H1 (cell line): Measurements from ENCODE around the gene CACNB2. TPM values are rescaled to one million over a fixed set of nuclear protein-coding genes. Genes with fewer than 3 reads are reported as not detected.

ENCODE experiments used
- CTCF ChIA-PET: fragments of 300-600 bp; sonication (Branson Sonifier 250); formaldehyde crosslinking; loops from one replicate; lab custom pipeline; 2021; ENCODE audit not compliant: partially characterized antibody; lab: Charles Lee
- POLR2A ChIA-PET: fragments of 300-600 bp; sonication (Branson Sonifier 250); formaldehyde crosslinking; loops from one replicate; lab custom pipeline; 2021; ENCODE audit warnings: inconsistent platforms; ENCODE audit not compliant: partially characterized antibody; lab: Charles Lee
- DNase-seq, 2 experiments: peaks; one replicate each; pipeline versions ENCODE4 v3.0.0 to v3.0.0-alpha.2; 2010 to 2022; ENCODE audit warnings: low spot score in 2 of 2, low read depth in 1 of 2, mixed read lengths in 1 of 2
- FAIRE-seq: peaks from 2 replicates; lab custom pipeline; 2011; peaks lifted over from hg19 to GRCh38; lab: Jason Lieb, UNC
- H2AFZ ChIP-seq: 2 replicates; pipeline ENCODE4 v1.8.1; 2012; ENCODE audit warnings: low read length, inconsistent platforms
- H2AK5ac ChIP-seq: 2 replicates; pipeline ENCODE4 v1.6.1; 2013; ENCODE audit warnings: low read depth, low read length
- H2BK120ac ChIP-seq: replicated peaks from 2 replicates; pipeline ENCODE3; 2013; ENCODE audit warnings: low read depth, low read length, inconsistent platforms
- H2BK12ac ChIP-seq: 2 replicates; pipeline ENCODE4 v1.6.1; 2013; ENCODE audit warnings: low read depth, low read length
- H2BK15ac ChIP-seq: 2 replicates; pipeline ENCODE4 v1.6.1; 2013; ENCODE audit warnings: low read length
- H2BK20ac ChIP-seq: 2 replicates; pipeline ENCODE4 v1.6.1; 2013; ENCODE audit warnings: low read length
- H2BK5ac ChIP-seq: 2 replicates; pipeline ENCODE4 v1.6.1; 2013; ENCODE audit warnings: low read depth, low read length
- H3K14ac ChIP-seq: 2 replicates; pipeline ENCODE4 v1.6.1; 2013; ENCODE audit warnings: inconsistent platforms; ENCODE audit not compliant: insufficient read length
- H3K18ac ChIP-seq: 2 replicates; pipeline ENCODE4 v1.6.1; 2013; ENCODE audit warnings: low read length; ENCODE audit errors: extremely low read depth
- H3K23ac ChIP-seq: 2 replicates; pipeline ENCODE4 v1.6.1; 2013; ENCODE audit warnings: inconsistent platforms; ENCODE audit not compliant: insufficient read length
- H3K23me2 ChIP-seq: 2 replicates; pipeline ENCODE4 v1.6.1; 2013; ENCODE audit warnings: low read depth, low read length
- H3K27ac ChIP-seq: 2 replicates; pipeline ENCODE4 v1.6.1; 2011; ENCODE audit warnings: low read depth, low read length, inconsistent platforms
- H3K27me3 ChIP-seq, 4 experiments: replicated peaks in 1 of 4; 1 replicate in 1 of 4; 2 replicates in 3 of 4; pipeline versions ENCODE4 v1.6.1 to v1.8.1; 2011 to 2013; ENCODE audit warnings: low read length in 3 of 4, mild to moderate bottlenecking in 3 of 4, inconsistent platforms in 2 of 4, mixed read lengths in 2 of 4, moderate library complexity in 1 of 4; ENCODE audit not compliant: control insufficient read depth in 3 of 4, insufficient read depth in 3 of 4; ENCODE audit errors: extremely low read depth in 1 of 4
- H3K36me3 ChIP-seq, 4 experiments: 2 replicates each; pipeline versions ENCODE4 v1.6.1 to v1.8.1; 2011 to 2013; ENCODE audit warnings: mild to moderate bottlenecking in 4 of 4, low read length in 3 of 4, moderate library complexity in 2 of 4, control low read depth in 1 of 4, inconsistent platforms in 1 of 4; ENCODE audit not compliant: insufficient read depth in 4 of 4, control insufficient read depth in 2 of 4
- H3K4ac ChIP-seq: replicated peaks from 2 replicates; pipeline ENCODE3; 2013; ENCODE audit warnings: low read length, low read depth, mixed read lengths, inconsistent platforms; ENCODE audit not compliant: insufficient read length
- H3K4me1 ChIP-seq, 4 experiments: replicated peaks in 1 of 4; 1 replicate in 1 of 4; 2 replicates in 3 of 4; pipeline versions ENCODE4 v1.6.1 to v1.8.1; 2011 to 2013; ENCODE audit warnings: low read length in 3 of 4, inconsistent platforms in 2 of 4, mixed read lengths in 1 of 4; ENCODE audit not compliant: insufficient read depth in 4 of 4, control insufficient read depth in 3 of 4
- H3K4me2 ChIP-seq, 2 experiments: 2 replicates each; pipeline versions ENCODE4 v1.6.1 to v1.8.1; 2011 to 2013; ENCODE audit warnings: low read depth in 2 of 2, low read length in 2 of 2, control low read depth in 1 of 2, inconsistent platforms in 1 of 2, mild to moderate bottlenecking in 1 of 2; ENCODE audit not compliant: insufficient read depth in 1 of 2
- H3K4me3 ChIP-seq, 4 experiments: fragments of 200-600, 300-600 bp in 1 of 4; sonication (generic), shearing (Covaris generic), sonication (Bioruptor Twin) in 1 of 4; 2 replicates each; pipeline versions ENCODE4 v1.5.1 to v1.8.1; 2011 to 2016; ENCODE audit warnings: low read length in 4 of 4, low read depth in 3 of 4, control low read depth in 2 of 4, inconsistent platforms in 2 of 4, mild to moderate bottlenecking in 2 of 4, mixed read lengths in 1 of 4, moderate library complexity in 1 of 4; ENCODE audit not compliant: insufficient read depth in 2 of 4; ENCODE audit errors: extremely low read depth in 1 of 4
- H3K56ac ChIP-seq: replicated peaks from 2 replicates; pipeline ENCODE3; 2013; ENCODE audit warnings: low read depth, mild to moderate bottlenecking, mixed read lengths, low read length, inconsistent platforms; ENCODE audit not compliant: insufficient read length
- H3K79me1 ChIP-seq: 2 replicates; pipeline ENCODE4 v1.6.1; 2013; ENCODE audit warnings: low read depth, low read length, control low read depth
- H3K79me2 ChIP-seq, 2 experiments: 2 replicates each; pipeline versions ENCODE4 v1.6.1 to v1.8.1; 2012 to 2013; ENCODE audit warnings: low read length in 2 of 2, mild to moderate bottlenecking in 2 of 2, inconsistent platforms in 1 of 2; ENCODE audit not compliant: insufficient read depth in 2 of 2, control insufficient read depth in 1 of 2
- H3K9ac ChIP-seq, 4 experiments: replicated peaks in 1 of 4; 1 replicate in 1 of 4; 2 replicates in 3 of 4; pipeline versions ENCODE4 v1.6.1 to v1.8.1; 2011 to 2013; ENCODE audit warnings: low read depth in 3 of 4, low read length in 3 of 4, control low read depth in 2 of 4, mild to moderate bottlenecking in 2 of 4, moderate library complexity in 2 of 4, inconsistent platforms in 1 of 4; ENCODE audit errors: extremely low read depth in 1 of 4
- H3K9me3 ChIP-seq, 2 experiments: 2 replicates each; pipeline versions ENCODE4 v1.6.1 to v1.8.1; 2012 to 2013; ENCODE audit warnings: mild to moderate bottlenecking in 2 of 2, moderate library complexity in 2 of 2, control low read depth in 1 of 2, inconsistent platforms in 1 of 2, low read depth in 1 of 2, low read length in 1 of 2, mixed read lengths in 1 of 2; ENCODE audit not compliant: insufficient read depth in 2 of 2
- H4K20me1 ChIP-seq, 2 experiments: replicated peaks in 1 of 2; 2 replicates each; pipeline versions ENCODE3 to v1.8.1; 2011 to 2013; ENCODE audit warnings: inconsistent platforms in 2 of 2, low read length in 2 of 2, mild to moderate bottlenecking in 1 of 2; ENCODE audit not compliant: insufficient read depth in 2 of 2, control insufficient read depth in 1 of 2
- H4K5ac ChIP-seq: 2 replicates; pipeline ENCODE4 v1.6.1; 2013; ENCODE audit warnings: low read length, low read depth, mixed read lengths, inconsistent platforms; ENCODE audit not compliant: insufficient read length
- H4K8ac ChIP-seq: 2 replicates; pipeline ENCODE4 v1.8.0; 2013; ENCODE audit warnings: mild to moderate bottlenecking, moderate library complexity, low read length, inconsistent platforms; ENCODE audit not compliant: insufficient read depth; ENCODE audit errors: extremely low read depth
- H4K91ac ChIP-seq: replicated peaks from 2 replicates; pipeline ENCODE3; 2013; ENCODE audit warnings: low read length, mixed read lengths, inconsistent platforms; ENCODE audit not compliant: insufficient read length
- CBX5 ChIP-seq: fragments of 300-800, 300-1000 bp; sonication (generic); IDR thresholded peaks from 2 replicates; pipeline ENCODE4 v1.7.1; 2016; ENCODE audit warnings: antibody characterized with exemption, low read length, low read depth
- CREB1 ChIP-seq: IDR thresholded peaks from 2 replicates; pipeline ENCODE4 v1.6.1; 2012; ENCODE audit warnings: inconsistent platforms
- GABPA ChIP-seq: IDR thresholded peaks from 2 replicates; pipeline ENCODE4 v1.6.1; 2011; ENCODE audit warnings: mild to moderate bottlenecking, low read length, moderate library complexity, borderline replicate concordance; ENCODE audit not compliant: insufficient read depth
- HDAC2 ChIP-seq, 2 experiments: fragments of 300-600 bp in 1 of 2; sonication (generic) in 1 of 2; IDR thresholded peaks; 2 replicates each; pipeline ENCODE4 v1.6.1; 2011 to 2012; ENCODE audit warnings: low read depth in 2 of 2, low read length in 2 of 2, mild to moderate bottlenecking in 2 of 2, moderate library complexity in 2 of 2, borderline replicate concordance in 1 of 2, inconsistent platforms in 1 of 2
- NRF1 ChIP-seq: IDR thresholded peaks from 2 replicates; pipeline ENCODE4 v1.6.1; 2011; ENCODE audit warnings: mild to moderate bottlenecking, low read depth, low read length, improper control_type of control experiment
- POLR2A ChIP-seq, 2 experiments: IDR thresholded peaks; 1 replicate in 1 of 2; 2 replicates in 1 of 2; pipeline ENCODE4 v1.6.1; 2011; ENCODE audit warnings: low read depth in 2 of 2, low read length in 2 of 2, mild to moderate bottlenecking in 2 of 2; ENCODE audit errors: control extremely low read depth in 1 of 2
- RAD21 ChIP-seq, 2 experiments: IDR thresholded peaks in 1 of 2; conservative IDR thresholded peaks in 1 of 2; 2 replicates each; pipeline ENCODE4 v1.6.1; 2011; ENCODE audit warnings: low read depth in 2 of 2, low read length in 2 of 2, improper control_type of control experiment in 1 of 2, inconsistent platforms in 1 of 2, mild to moderate bottlenecking in 1 of 2, moderate library complexity in 1 of 2
- RBBP5 ChIP-seq: IDR thresholded peaks from 2 replicates; pipeline ENCODE4 v1.7.1; 2012; ENCODE audit warnings: low read depth, mild to moderate bottlenecking, inconsistent platforms, low read length, moderate library complexity, borderline replicate concordance
- RNF2 ChIP-seq: fragments of 200-900, 300-1000 bp; sonication (generic); IDR thresholded peaks from 2 replicates; pipeline ENCODE4 v1.7.1; 2016; ENCODE audit warnings: borderline replicate concordance, low read depth, mild to moderate bottlenecking, antibody characterized with exemption, low read length; ENCODE audit not compliant: poor library complexity, severe bottlenecking; ENCODE audit errors: missing control alignments
- RXRA ChIP-seq: IDR thresholded peaks from 2 replicates; pipeline ENCODE4 v1.6.1; 2011; ENCODE audit warnings: low read depth, mild to moderate bottlenecking, low read length, moderate library complexity; ENCODE audit not compliant: insufficient read depth
- SAP30 ChIP-seq: fragments of 300-600 bp; sonication (generic); IDR thresholded peaks from 2 replicates; pipeline ENCODE4 v1.7.1; 2012; ENCODE audit warnings: low read length, moderate library complexity, mild to moderate bottlenecking, inconsistent platforms; ENCODE audit not compliant: insufficient read depth, insufficient replicate concordance
- SUZ12 ChIP-seq: fragments of 200-600 bp; sonication (generic); IDR thresholded peaks from 2 replicates; pipeline ENCODE4 v1.6.1; 2012; ENCODE audit warnings: mild to moderate bottlenecking, inconsistent platforms, low read length, moderate library complexity, mixed read lengths
- WGBS, 2 experiments: shearing (Covaris generic) in 1 of 2; methylation state at CpG; one replicate each; pipeline versions ENCODE4 v1.1.6 to v1.1.7; 2013 to 2015; ENCODE audit warnings: low lambda C conversion rate in 2 of 2, mixed read lengths in 2 of 2, inconsistent platforms in 1 of 2, low coverage in 1 of 2, missing lambda C conversion rate in 1 of 2; ENCODE audit not compliant: insufficient replicate concordance in 2 of 2, insufficient coverage in 1 of 2, insufficient read length in 1 of 2; ENCODE audit errors: extremely low coverage in 1 of 2, missing lambda C conversion rate in 1 of 2; 5-methylcytosine and 5-hydroxymethylcytosine counted together
- polyA plus RNA-seq, 7 experiments: library from polyadenylated mRNA; depleted of rRNA in 3 of 7; stranded (reverse) in 5 of 7; unstranded in 2 of 7; fragments of >200 nt in 5 of 7; fragments of 200-250 nt in 2 of 7; gene quantifications; 1 replicate in 5 of 7; 2 replicates in 1 of 7; 4 replicates in 1 of 7; pipeline versions ENCODE4 v1.2.1 to v1.2.3, GENCODE V29; 2011 to 2013; ENCODE audit warnings: missing spikeins in 2 of 7, mixed read lengths in 2 of 7
- total RNA-seq: library from RNA; stranded (reverse); fragmentation: NEBNext Ultra II Directional; extraction: Animal tissue kit (Norgen Biotek cat#: 25700); gene quantifications from 2 replicates; pipeline ENCODE4 v1.2.1, GENCODE V29; 2021

CACNB2 gene
- total and polyA plus RNA-seq, 2 of the 8 experiments (the other 6 are each of a cell fraction or from before 2014, with no cell fraction given), result 2.4 to 3.2 TPM

DNA sequence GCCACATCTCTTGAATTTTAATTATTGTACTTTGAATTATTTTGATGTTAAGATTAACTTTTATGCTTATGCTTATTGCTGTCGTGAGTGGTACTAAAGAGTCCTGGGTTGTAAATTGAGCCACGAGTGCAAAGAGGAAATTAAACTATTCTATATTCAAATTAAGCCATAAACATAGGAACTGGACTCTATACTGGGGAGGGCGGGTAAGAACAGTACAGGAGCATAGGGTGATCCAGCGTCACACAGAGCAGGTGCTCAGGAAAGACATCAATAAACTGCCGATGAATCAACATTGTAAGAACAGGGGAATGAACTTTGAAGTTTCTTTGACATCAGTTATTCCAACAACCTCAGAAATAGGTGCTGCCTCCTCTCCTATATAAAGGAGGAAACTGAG, 219.6 kb downstream of the CACNB2 start:
- H3K27me3 ChIP-seq, result no peaks in the 10 kb centered on the region
- H3K4ac ChIP-seq, result no peak overlapping the region
- 84% methylated on average over 5 of the region's 5 CpGs; no CpG with 5 or more reads in 1 of the 2 experiments for WGBS, 2 experiments
- no peak overlapping the region for H3K4me2 ChIP-seq
- H3K79me1 ChIP-seq, result no peaks in the 10 kb centered on the region
- H2AK5ac ChIP-seq, result no peak overlapping the region
- no peak overlapping the region for H3K9ac ChIP-seq
- no peak overlapping the region for H2BK5ac ChIP-seq
- H3K23me2 ChIP-seq, result no peaks in the 10 kb centered on the region
- no peak overlapping the region for H3K18ac ChIP-seq
- no peak overlapping the region for H3K23ac ChIP-seq
- no peak for FAIRE-seq
- no peak for DNase-seq
- TF ChIP-seq CREB1, result no peak
- TF ChIP-seq RBBP5, result no peak
- no peak for TF ChIP-seq POLR2A (IDR thresholded peaks at IDR 0.05; ENCODE audit: control extremely low read depth in 1 of 2, low read depth in 2 of 2, low read length in 2 of 2)
- TF ChIP-seq RXRA, result no peak
- no peak for TF ChIP-seq SAP30
- TF ChIP-seq RNF2, result no peak
- TF ChIP-seq NRF1, result no peak
- no peak for TF ChIP-seq SUZ12
- no peak for TF ChIP-seq CBX5
- TF ChIP-seq RAD21 (IDR thresholded peaks at IDR 0.05 in 1 of 2, conservative IDR thresholded peaks at IDR 0.05 in 1 of 2; ENCODE audit: low read depth in 2 of 2, low read length in 2 of 2), result no peak
- no peak for TF ChIP-seq GABPA
- TF ChIP-seq HDAC2 (IDR thresholded peaks at IDR 0.05; ENCODE audit: borderline replicate concordance in 1 of 2, low read depth in 2 of 2, low read length in 2 of 2), result no peak
- TF ChIP-seq, all 59 proteins: peak for 0
- no peak overlapping the region for H4K5ac ChIP-seq
- CTCF ChIA-PET, result no interaction called here
- no peak overlapping the region for H3K56ac ChIP-seq
- H3K36me3 ChIP-seq, result no peaks in the 10 kb centered on the region
- no peaks in the 10 kb centered on the region for H4K20me1 ChIP-seq
- POLR2A ChIA-PET, result no interaction called here
- no peak overlapping the region for H3K4me3 ChIP-seq
- no peaks in the 10 kb centered on the region for H3K9me3 ChIP-seq
- H3K79me2 ChIP-seq, result no peaks in the 10 kb centered on the region
- no peaks in the 10 kb centered on the region for H3K4me1 ChIP-seq
- H3K14ac ChIP-seq, result no peak overlapping the region
- no peak overlapping the region for H4K8ac ChIP-seq
- H2BK15ac ChIP-seq, result no peak overlapping the region
- no peak overlapping the region for H3K27ac ChIP-seq
- no peak overlapping the region for H2BK20ac ChIP-seq
- H4K91ac ChIP-seq, result no peak overlapping the region
- no peak overlapping the region for H2BK120ac ChIP-seq
- H2AFZ ChIP-seq, result no peak overlapping the region
- no peak overlapping the region for H2BK12ac ChIP-seq
